ENCODE results near the gene SNAP29.
"Not testable (repeated sequence)": the region's sequence is repeated elsewhere in the genome, so short reads cannot be mapped to it uniquely, and the experiment has no call there.

Gene SNAP29

GRCh38 chr22:20816559-20816958 is 42.2 kb upstream of the SNAP29 start:
- Histone ChIP-seq H3K14ac (ENCODE audit: low read length) (no peak overlapping the region), H2AK5ac (ENCODE audit: low read depth, low read length) (no peak overlapping the region), H2AFZ (ENCODE audit: low read length) (no peak overlapping the region), H3K23ac (ENCODE audit: low read depth, low read length, poor library complexity) (peak overlapping the region; percentile 50), H4K8ac (ENCODE audit: low read depth, low read length) (no peak overlapping the region), H3K4me3 (ENCODE audit: low read length in 2 of 2) (peak overlapping the region in 1 of 2 donors; percentile 42), H2BK5ac (ENCODE audit: low read length) (no peak overlapping the region), H3K9ac (ENCODE audit: low read depth, low read length, poor library complexity) (no peak overlapping the region), H3K27ac (replicated peaks; ENCODE audit: low read length) (no peak overlapping the region), H3K9me3 (replicated peaks in 1 of 2; ENCODE audit: control insufficient read depth in 2 of 2, insufficient read depth in 1 of 2, low read depth in 1 of 2, low read length in 2 of 2) (no peaks in the 10 kb centered on the region), H4K91ac (ENCODE audit: low read depth, low read length, poor library complexity) (no peak overlapping the region), H3K27me3 (ENCODE audit: control insufficient read depth in 3 of 3, insufficient read depth in 3 of 3, low read depth in 1 of 3, low read length in 3 of 3) (no peaks in the 10 kb centered on the region), H3K18ac (ENCODE audit: low read length) (no peak overlapping the region), H3K4me1 (ENCODE audit: control insufficient read depth in 2 of 2, insufficient read depth in 1 of 2, low read depth in 1 of 2, low read length in 2 of 2) (no peaks in the 10 kb centered on the region), H2BK12ac (ENCODE audit: low read length) (no peak overlapping the region), H3K79me1 (ENCODE audit: low read depth, low read length) (no peaks in the 10 kb centered on the region), H3K4me2 (ENCODE audit: insufficient read depth, low read length, poor library complexity, severe bottlenecking) (no peak overlapping the region), H3K36me3 (replicated peaks in 1 of 2; ENCODE audit: control insufficient read depth in 2 of 2, insufficient read depth in 2 of 2, low read length in 2 of 2) (peaks cover 8 to 84% of the 10 kb centered on the region in 2 donors), H2BK15ac (ENCODE audit: low read length) (no peak overlapping the region), H2BK120ac (ENCODE audit: low read depth, low read length) (no peak overlapping the region), H3K4ac (ENCODE audit: low read length) (no peak overlapping the region)
- WGBS, 2 donors (ENCODE audit: extremely low coverage in 2 of 2, insufficient read length in 2 of 2, insufficient replicate concordance in 1 of 2): no CpG with 5 or more reads among the region's 6 CpGs
- DNase-seq (ENCODE audit: low spot score): no peak

- Histone ChIP-seq H3K9me3 (replicated peaks in 1 of 2; ENCODE audit: control insufficient read depth in 2 of 2, insufficient read depth in 1 of 2, low read depth in 1 of 2, low read length in 2 of 2) (no peaks in the 10 kb centered on the region), H3K14ac (ENCODE audit: low read length) (no peak overlapping the region), H3K4me1 (ENCODE audit: control insufficient read depth in 2 of 2, insufficient read depth in 1 of 2, low read depth in 1 of 2, low read length in 2 of 2) (no peaks in the 10 kb centered on the region), H2BK12ac (ENCODE audit: low read length) (no peak overlapping the region), H3K36me3 (replicated peaks in 1 of 2; ENCODE audit: control insufficient read depth in 2 of 2, insufficient read depth in 2 of 2, low read length in 2 of 2) (peaks cover 5 to 81% of the 10 kb centered on the region in 2 donors), H3K9ac (ENCODE audit: low read depth, low read length, poor library complexity) (no peak overlapping the region), H3K79me1 (ENCODE audit: low read depth, low read length) (no peaks in the 10 kb centered on the region), H3K23ac (ENCODE audit: low read depth, low read length, poor library complexity) (no peak overlapping the region), H3K4me2 (ENCODE audit: insufficient read depth, low read length, poor library complexity, severe bottlenecking) (no peak overlapping the region), H2BK120ac (ENCODE audit: low read depth, low read length) (no peak overlapping the region), H2AFZ (ENCODE audit: low read length) (no peak overlapping the region), H3K18ac (ENCODE audit: low read length) (no peak overlapping the region), H4K91ac (ENCODE audit: low read depth, low read length, poor library complexity) (no peak overlapping the region), H3K27me3 (ENCODE audit: control insufficient read depth in 3 of 3, insufficient read depth in 3 of 3, low read depth in 1 of 3, low read length in 3 of 3) (no peaks in the 10 kb centered on the region), H3K4me3 (ENCODE audit: low read length in 2 of 2) (no peak overlapping the region), H3K27ac (replicated peaks; ENCODE audit: low read length) (no peak overlapping the region), H2BK15ac (ENCODE audit: low read length) (no peak overlapping the region), H2AK5ac (ENCODE audit: low read depth, low read length) (no peak overlapping the region), H2BK5ac (ENCODE audit: low read length) (no peak overlapping the region), H3K4ac (ENCODE audit: low read length) (no peak overlapping the region), H4K8ac (ENCODE audit: low read depth, low read length) (no peak overlapping the region)
- DNase-seq (ENCODE audit: low spot score): no peak
- no CpG with 5 or more reads among the region's 3 CpGs for WGBS, 2 donors (ENCODE audit: extremely low coverage in 2 of 2, insufficient read length in 2 of 2, insufficient replicate concordance in 1 of 2)
Observed at GRCh38 chr22:20818471-20818870, 40.3 kb upstream of the SNAP29 start.

GRCh38 chr22:20819471-20819870 is 39.3 kb upstream of the SNAP29 start:
- Histone ChIP-seq H2AFZ (ENCODE audit: low read length) (no peak overlapping the region), H3K4me2 (ENCODE audit: insufficient read depth, low read length, poor library complexity, severe bottlenecking) (no peak overlapping the region), H3K18ac (ENCODE audit: low read length) (no peak overlapping the region), H4K8ac (ENCODE audit: low read depth, low read length) (no peak overlapping the region), H4K91ac (ENCODE audit: low read depth, low read length, poor library complexity) (no peak overlapping the region), H3K23ac (ENCODE audit: low read depth, low read length, poor library complexity) (no peak overlapping the region), H3K36me3 (replicated peaks in 1 of 2; ENCODE audit: control insufficient read depth in 2 of 2, insufficient read depth in 2 of 2, low read length in 2 of 2) (peaks cover 5 to 82% of the 10 kb centered on the region in 2 donors), H3K9ac (ENCODE audit: low read depth, low read length, poor library complexity) (no peak overlapping the region), H3K4me1 (ENCODE audit: control insufficient read depth in 2 of 2, insufficient read depth in 1 of 2, low read depth in 1 of 2, low read length in 2 of 2) (no peaks in the 10 kb centered on the region), H3K79me1 (ENCODE audit: low read depth, low read length) (no peaks in the 10 kb centered on the region), H2BK12ac (ENCODE audit: low read length) (no peak overlapping the region), H3K14ac (ENCODE audit: low read length) (no peak overlapping the region), H3K4ac (ENCODE audit: low read length) (no peak overlapping the region), H2AK5ac (ENCODE audit: low read depth, low read length) (no peak overlapping the region), H3K4me3 (ENCODE audit: low read length in 2 of 2) (no peak overlapping the region), H3K27ac (replicated peaks; ENCODE audit: low read length) (no peak overlapping the region), H3K9me3 (replicated peaks in 1 of 2; ENCODE audit: control insufficient read depth in 2 of 2, insufficient read depth in 1 of 2, low read depth in 1 of 2, low read length in 2 of 2) (no peaks in the 10 kb centered on the region), H2BK5ac (ENCODE audit: low read length) (no peak overlapping the region), H3K27me3 (ENCODE audit: control insufficient read depth in 3 of 3, insufficient read depth in 3 of 3, low read depth in 1 of 3, low read length in 3 of 3) (no peaks in the 10 kb centered on the region), H2BK120ac (ENCODE audit: low read depth, low read length) (no peak overlapping the region), H2BK15ac (ENCODE audit: low read length) (no peak overlapping the region)
- no CpG with 5 or more reads among the region's 9 CpGs for WGBS, 2 donors (ENCODE audit: extremely low coverage in 2 of 2, insufficient read length in 2 of 2, insufficient replicate concordance in 1 of 2)
- no peak for DNase-seq (ENCODE audit: low spot score)

DNA sequence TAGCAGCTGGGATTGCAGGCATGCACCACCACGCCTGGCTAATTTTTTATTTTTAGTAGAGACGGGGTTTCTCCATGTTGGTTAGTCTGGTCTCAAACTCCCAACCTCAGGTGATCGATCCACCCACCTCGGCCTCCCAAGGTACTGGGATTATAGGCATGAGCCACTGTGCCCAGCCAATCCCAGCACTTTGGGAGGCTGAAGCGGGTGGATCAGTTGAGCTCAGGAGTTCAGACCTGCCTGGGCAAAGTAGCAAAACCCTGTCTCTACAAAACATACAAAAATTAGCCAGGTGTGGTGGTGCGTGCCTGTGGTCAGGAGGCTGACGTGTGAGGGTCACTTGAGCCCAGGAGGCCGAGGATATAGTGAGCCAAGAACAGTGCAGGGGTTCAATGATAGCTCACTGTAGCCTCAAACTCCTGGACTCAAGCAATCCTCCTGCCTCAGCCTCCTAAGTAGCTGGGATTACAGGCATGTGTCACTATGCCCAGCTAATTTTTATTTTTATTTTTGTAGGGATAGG is 37.0 kb upstream of the SNAP29 start:
- not testable (repeated sequence) for H3K4me3 ChIP-seq (ENCODE audit: low read length in 2 of 2); H2BK120ac ChIP-seq (ENCODE audit: low read depth, low read length); H3K23ac ChIP-seq (ENCODE audit: low read depth, low read length, poor library complexity); H3K9me3 ChIP-seq (replicated peaks in 1 of 2; ENCODE audit: control insufficient read depth in 2 of 2, insufficient read depth in 1 of 2, low read depth in 1 of 2, low read length in 2 of 2); H3K27me3 ChIP-seq (ENCODE audit: control insufficient read depth in 3 of 3, insufficient read depth in 3 of 3, low read depth in 1 of 3, low read length in 3 of 3); H2BK5ac ChIP-seq (ENCODE audit: low read length); H4K8ac ChIP-seq (ENCODE audit: low read depth, low read length); H2BK12ac ChIP-seq (ENCODE audit: low read length); H3K14ac ChIP-seq (ENCODE audit: low read length); DNase-seq (ENCODE audit: low spot score); H3K9ac ChIP-seq (ENCODE audit: low read depth, low read length, poor library complexity); H2AK5ac ChIP-seq (ENCODE audit: low read depth, low read length); H2BK15ac ChIP-seq (ENCODE audit: low read length); H3K4ac ChIP-seq (ENCODE audit: low read length); H3K4me2 ChIP-seq (ENCODE audit: insufficient read depth, low read length, poor library complexity, severe bottlenecking); H3K27ac ChIP-seq (replicated peaks; ENCODE audit: low read length); H2AFZ ChIP-seq (ENCODE audit: low read length); H3K4me1 ChIP-seq (ENCODE audit: control insufficient read depth in 2 of 2, insufficient read depth in 1 of 2, low read depth in 1 of 2, low read length in 2 of 2); H4K91ac ChIP-seq (ENCODE audit: low read depth, low read length, poor library complexity); H3K79me1 ChIP-seq (ENCODE audit: low read depth, low read length); H3K18ac ChIP-seq (ENCODE audit: low read length)
- H3K36me3 ChIP-seq (replicated peaks in 1 of 2; ENCODE audit: control insufficient read depth in 2 of 2, insufficient read depth in 2 of 2, low read length in 2 of 2): peaks cover 6 to 75% of the 10 kb centered on the region in 2 donors
- no CpG with 5 or more reads among the region's 8 CpGs for WGBS, 2 donors (ENCODE audit: extremely low coverage in 2 of 2, insufficient read length in 2 of 2, insufficient replicate concordance in 1 of 2)

Measured in neuronal stem cell (in vitro differentiated cells).